ENCODE results near the gene KASH5.

The KASH5 gene

GRCh38 chr19:49421039-49421877 is 33.2 kb downstream of the KASH5 start:
- DNase-seq (ENCODE audit: low read depth), result no peak

GRCh38 chr19:49421878-49422202 is 33.8 kb downstream of the KASH5 start:
- no peak for DNase-seq (ENCODE audit: low read depth)

- no peak for DNase-seq (ENCODE audit: low read depth)
Observed at GRCh38 chr19:49422407-49423070, 34.5 kb downstream of the KASH5 start.

GRCh38 chr19:49423071-49423984 is 35.3 kb downstream of the KASH5 start, which contains the start of gene PTH2:
TSS of gene PTH2 (minus strand) at chr19:49423441. CDS start at chr19:49423339, 102 bp downstream.
- no peak for DNase-seq (ENCODE audit: low read depth)

GRCh38 chr19:49423985-49424303 is 35.9 kb downstream of the KASH5 start:
- no peak for DNase-seq (ENCODE audit: low read depth)

- DNase-seq (ENCODE audit: low read depth), result no peak
Observed at GRCh38 chr19:49425178-49425577, 37.1 kb downstream of the KASH5 start, which contains the start of gene GFY. TSS of gene GFY (plus strand) at chr19:49425388. CDS start at chr19:49426431, 1,043 bp downstream.

GRCh38 chr19:49425922-49426592 is 38.0 kb downstream of the KASH5 start:
- no peak for DNase-seq (ENCODE audit: low read depth)

- no peak for DNase-seq (ENCODE audit: low read depth)
Observed at GRCh38 chr19:49427339-49427738, 39.3 kb downstream of the KASH5 start.

- DNase-seq (ENCODE audit: low read depth), result no peak
Observed at GRCh38 chr19:49427855-49428546, 40.0 kb downstream of the KASH5 start.

GRCh38 chr19:49428547-49429451 is 40.8 kb downstream of the KASH5 start:
- no peak for DNase-seq (ENCODE audit: low read depth)

- DNase-seq (ENCODE audit: low read depth), result no peak
Observed at GRCh38 chr19:49430172-49430677, 42.2 kb downstream of the KASH5 start.

- DNase-seq (ENCODE audit: low read depth), result no peak
Observed at GRCh38 chr19:49430678-49431329, 42.8 kb downstream of the KASH5 start.

- DNase-seq (ENCODE audit: low read depth), result no peak
Observed at GRCh38 chr19:49431330-49431749, 43.3 kb downstream of the KASH5 start.

GRCh38 chr19:49432141-49433073 is 44.4 kb downstream of the KASH5 start:
- no peak for DNase-seq (ENCODE audit: low read depth)

- DNase-seq (ENCODE audit: low read depth), result no peak
Observed at GRCh38 chr19:49433240-49433901, 45.3 kb downstream of the KASH5 start.

- no peak for DNase-seq (ENCODE audit: low read depth)
Observed at GRCh38 chr19:49434907-49435583, 47.0 kb downstream of the KASH5 start.

- DNase-seq (ENCODE audit: low read depth), result no peak
Observed at GRCh38 chr19:49435670-49436069, 47.6 kb downstream of the KASH5 start.
